ENCODE measurements around the gene SLC2A4.

The SLC2A4 gene

DNA sequence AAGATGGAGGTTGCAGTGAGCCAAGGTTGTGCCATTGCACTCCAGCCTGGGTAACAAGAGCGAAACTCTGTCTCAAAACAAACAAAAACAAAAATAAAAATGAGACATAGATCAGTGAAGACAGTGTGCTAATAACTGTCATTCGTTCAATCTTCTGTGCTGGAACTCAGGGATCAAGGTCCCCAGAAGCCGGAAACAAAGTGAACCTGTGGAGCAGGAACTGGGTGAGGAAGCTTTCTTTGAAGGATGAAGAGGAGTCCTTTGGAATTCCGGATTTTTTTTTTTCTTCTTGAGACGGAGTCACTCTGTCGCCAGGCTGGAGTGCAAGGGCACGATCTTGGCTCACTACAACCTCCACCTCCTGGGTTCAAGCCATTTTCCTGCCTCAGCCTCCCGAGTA, 2.1 kb upstream of the SLC2A4 start:
- DNase-seq (ENCODE audit: low read depth in 2 of 2), result no peak

- peak; percentile 70 to 82 for DNase-seq (ENCODE audit: low read depth in 2 of 2)
These were observed 922 bp upstream of the SLC2A4 start for GRCh38 chr17:7280519-7281073.

- DNase-seq (ENCODE audit: low read depth in 2 of 2), result no peak
These were observed 634 bp downstream of the SLC2A4 start for GRCh38 chr17:7281953-7282751.

GRCh38 chr17:7282752-7283321, 1.3 kb downstream of the SLC2A4 start:
- DNase-seq (ENCODE audit: low read depth in 2 of 2), result no peak

- DNase-seq (ENCODE audit: low read depth in 2 of 2), result no peak
These were observed 2.1 kb downstream of the SLC2A4 start for GRCh38 chr17:7283471-7284216.

- no peak for DNase-seq (ENCODE audit: low read depth in 2 of 2)
These were observed 3.4 kb downstream of the SLC2A4 start for GRCh38 chr17:7284911-7285310.

DNA sequence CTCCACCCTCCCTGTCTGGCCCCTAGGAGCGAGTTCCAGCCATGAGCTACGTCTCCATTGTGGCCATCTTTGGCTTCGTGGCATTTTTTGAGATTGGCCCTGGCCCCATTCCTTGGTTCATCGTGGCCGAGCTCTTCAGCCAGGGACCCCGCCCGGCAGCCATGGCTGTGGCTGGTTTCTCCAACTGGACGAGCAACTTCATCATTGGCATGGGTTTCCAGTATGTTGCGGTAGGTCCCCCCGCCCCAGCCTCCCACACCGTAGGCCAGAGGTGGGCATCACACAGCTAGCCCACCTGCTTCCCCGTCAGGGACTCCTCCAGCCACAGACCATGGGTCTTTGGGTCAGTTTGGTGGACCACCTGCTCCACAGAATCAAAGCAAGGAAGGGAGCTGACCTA, 4.2 kb downstream of the SLC2A4 start:
- DNase-seq (ENCODE audit: low read depth in 2 of 2), result no peak

GRCh38 chr17:7289256-7290032, 7.9 kb downstream of the SLC2A4 start:
- no peak for DNase-seq (ENCODE audit: low read depth in 2 of 2)

DNA sequence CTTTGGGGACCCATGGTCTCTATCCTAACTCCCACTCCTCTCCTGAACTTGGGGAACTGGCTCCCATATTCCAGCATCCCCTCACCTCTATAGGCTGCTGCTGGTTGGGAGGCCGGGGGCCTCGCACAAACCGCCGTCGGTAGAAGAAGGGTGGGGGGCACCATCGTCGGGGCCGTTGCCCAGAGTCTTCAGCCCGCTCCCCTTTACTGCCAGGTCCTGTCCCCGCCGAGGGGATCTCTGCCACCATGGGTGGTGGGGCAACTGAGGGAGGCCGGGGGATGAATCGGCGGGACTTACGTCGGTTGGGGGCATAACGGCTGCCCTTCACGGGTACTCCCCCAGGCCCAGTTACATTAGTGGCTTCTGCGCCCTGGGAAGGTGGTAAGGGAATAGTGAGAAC, 8.6 kb downstream of the SLC2A4 start:
- no peak for DNase-seq (ENCODE audit: low read depth in 2 of 2)

GRCh38 chr17:7290685-7291084, 9.2 kb downstream of the SLC2A4 start:
- no peak for DNase-seq (ENCODE audit: low read depth in 2 of 2)

DNA sequence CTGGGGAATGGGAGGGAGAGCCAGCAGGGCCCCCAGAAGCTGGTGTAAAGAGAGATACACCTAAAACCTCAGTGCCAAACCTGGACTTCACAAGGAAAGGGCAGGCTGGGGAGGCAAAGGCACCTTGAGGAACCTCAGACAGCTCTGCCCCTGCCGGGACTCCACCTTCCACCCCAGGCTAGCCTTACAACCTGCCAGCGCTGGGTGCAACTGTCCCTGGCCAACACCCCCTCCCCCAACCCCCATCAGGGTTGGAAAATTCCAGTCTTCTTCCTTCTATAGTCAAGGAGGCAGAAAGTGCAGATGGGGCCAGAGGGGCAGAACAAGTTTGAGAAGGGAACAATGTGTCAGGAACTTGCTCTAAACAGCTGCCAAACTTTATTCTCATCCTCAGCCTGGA, 10.7 kb downstream of the SLC2A4 start:
- DNase-seq (ENCODE audit: low read depth in 2 of 2), result no peak

DNA sequence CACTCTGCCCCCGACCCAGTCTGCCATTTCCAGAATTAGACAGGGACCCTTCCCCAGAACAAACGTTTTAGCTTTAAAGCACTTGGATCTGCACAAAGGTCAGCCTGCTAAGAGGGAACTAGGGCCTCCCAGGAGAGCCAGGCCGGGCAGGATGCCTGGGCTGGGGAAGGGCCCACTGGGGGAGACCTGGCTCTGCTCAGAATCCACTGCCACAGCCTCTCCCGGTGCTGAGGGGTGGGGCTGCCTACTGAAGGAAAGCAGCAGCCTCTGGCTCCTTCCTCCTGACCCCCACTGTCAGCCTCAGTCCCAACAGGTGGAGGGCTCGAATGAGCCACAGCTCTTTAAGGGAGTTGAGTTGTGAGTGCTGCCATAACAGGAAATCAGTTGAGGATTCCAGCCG, 11.2 kb downstream of the SLC2A4 start:
- no peak for DNase-seq (ENCODE audit: low read depth in 2 of 2)

GRCh38 chr17:7293159-7293558, 11.6 kb downstream of the SLC2A4 start:
- DNase-seq (ENCODE audit: low read depth in 2 of 2), result no peak

DNA sequence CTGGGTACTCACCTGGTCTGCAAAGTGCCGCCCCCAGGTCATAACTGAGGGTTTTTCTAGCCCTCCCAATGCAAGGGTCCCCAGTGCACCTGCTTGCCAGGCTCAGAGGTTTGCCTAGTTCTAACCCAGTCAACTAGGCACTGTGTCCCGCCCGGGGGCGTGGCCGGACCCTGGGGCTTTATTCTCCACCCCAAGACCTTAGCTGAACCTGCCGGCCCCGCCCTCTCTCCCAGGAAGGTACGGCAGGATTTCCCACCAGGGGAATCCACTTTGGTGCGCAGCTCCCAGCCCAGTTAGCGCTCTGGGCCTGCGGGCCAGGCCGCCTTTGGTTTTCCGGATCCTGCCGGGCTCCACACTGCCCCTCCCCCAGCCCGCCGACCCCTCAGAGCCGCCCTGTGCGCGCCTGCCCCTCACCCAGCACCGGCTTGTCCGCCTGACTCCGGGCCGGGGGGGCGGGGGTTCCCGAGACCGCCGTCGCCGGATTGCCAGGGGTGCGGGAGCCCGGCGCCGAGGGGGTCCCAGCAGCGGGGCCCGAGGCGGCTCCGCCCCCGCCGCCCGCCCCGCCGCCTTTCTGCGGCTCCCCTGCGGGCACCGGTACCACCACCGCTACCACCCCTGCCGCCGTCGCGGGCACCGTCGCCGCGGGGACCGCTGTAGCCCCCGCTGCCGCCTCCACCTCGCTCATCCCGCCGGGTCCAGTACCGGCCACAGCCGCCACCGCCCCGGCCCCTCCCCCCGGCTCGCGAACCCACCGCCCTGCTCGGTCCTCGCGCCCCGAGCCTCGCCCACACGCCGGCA, 12.5 kb downstream of the SLC2A4 start:
- no peak for DNase-seq (ENCODE audit: low read depth in 2 of 2)

GRCh38 chr17:7294614-7295153, 13.2 kb downstream of the SLC2A4 start, which contains the start of gene YBX2:
TSS of gene YBX2 (minus strand) at chr17:7294639. CDS start at chr17:7294500, 139 bp downstream.
- peak; percentile 31 to 65 for DNase-seq (ENCODE audit: low read depth in 2 of 2)

DNA sequence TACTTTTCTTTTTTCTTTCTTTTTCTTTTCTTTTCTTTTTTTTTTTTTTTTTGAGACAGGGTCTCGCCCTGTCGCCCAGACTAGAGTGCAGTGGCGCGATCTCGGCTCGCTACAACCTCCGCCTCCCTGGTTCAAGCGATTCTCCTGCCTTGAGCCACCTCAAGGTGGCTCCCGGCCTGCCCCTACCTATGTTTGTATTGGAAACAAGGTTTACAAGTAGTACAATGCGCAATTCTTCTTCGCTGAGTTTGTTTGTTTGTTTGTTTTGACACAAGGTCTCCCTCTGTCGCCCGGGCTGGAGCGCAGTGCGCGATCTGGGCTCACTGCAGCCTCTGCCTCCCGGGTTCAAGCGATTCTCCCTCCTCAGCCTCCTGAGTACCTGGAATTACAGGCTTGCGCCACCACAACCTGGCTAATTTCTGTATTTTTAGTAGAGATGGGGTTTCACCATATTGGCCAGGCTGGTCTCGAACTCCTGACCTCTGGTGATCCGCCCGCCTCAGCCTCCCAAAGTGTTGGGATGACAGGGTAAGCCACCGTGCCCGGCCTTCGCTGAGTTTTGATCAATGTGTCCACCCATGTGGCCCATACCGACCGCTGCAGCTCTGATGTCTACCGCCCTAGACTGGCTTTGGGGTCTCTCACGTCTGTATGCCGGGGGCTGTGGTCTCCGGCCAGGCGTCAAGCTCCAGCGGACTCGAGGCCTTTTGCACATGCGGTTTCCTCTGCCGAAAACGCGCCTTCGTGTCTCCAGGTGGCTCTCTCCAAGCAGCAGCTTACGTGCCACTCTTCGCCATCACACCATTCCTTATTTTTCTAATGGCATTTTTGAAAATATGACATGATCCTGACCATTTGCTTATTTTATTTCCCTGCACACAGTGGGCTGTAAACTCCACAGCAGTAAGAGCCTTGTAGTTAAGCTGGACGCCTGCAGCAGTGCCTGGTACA, 14.0 kb downstream of the SLC2A4 start:
- DNase-seq (ENCODE audit: low read depth in 2 of 2), result no peak

- peak in 1 of 2 experiments; percentile 65 for DNase-seq (ENCODE audit: low read depth in 2 of 2)
These were observed 14.8 kb downstream of the SLC2A4 start for GRCh38 chr17:7296189-7296861.

- DNase-seq (ENCODE audit: low read depth in 2 of 2), result no peak
These were observed 22.7 kb downstream of the SLC2A4 start for GRCh38 chr17:7304179-7304578.
